Measurements from ENCODE around the gene TPSAB1.

GRCh38 chr16:1193143-1193824 lies 47.2 kb upstream of the TPSAB1 start:
- TF ChIP-seq CTCF (IDR thresholded peaks at IDR 0.05 in 8 of 11, conservative IDR thresholded peaks at IDR 0.05 in 3 of 11) (no peak), POLR2A (IDR thresholded peaks at IDR 0.05) (no peak)

All from spleen (tissue), 7 donors.